Endothelial cell (in vitro differentiated cells): ENCODE results near the gene ZDHHC11. TPM values are rescaled to one million over a fixed set of nuclear protein-coding genes. Genes with fewer than 3 reads are reported as not detected.

Experiments used
- DNase-seq: peaks from one replicate; pipeline ENCODE4 v3.0.0; 2021; ENCODE audit warnings: low spot score
- H3K27ac Mint-ChIP-seq: one replicate; pipeline ENCODE4 v1.8.0; 2021; ENCODE audit warnings: mixed read lengths, inconsistent platforms; ENCODE audit not compliant: unreplicated experiment
- H3K27me3 Mint-ChIP-seq: one replicate; pipeline ENCODE4 v1.8.0; 2021; ENCODE audit warnings: mild to moderate bottlenecking, moderate library complexity, mixed read lengths, inconsistent platforms; ENCODE audit not compliant: unreplicated experiment
- H3K36me3 Mint-ChIP-seq: one replicate; pipeline ENCODE4 v1.8.0; 2021; ENCODE audit warnings: mild to moderate bottlenecking, low read depth, mixed read lengths, inconsistent platforms; ENCODE audit not compliant: unreplicated experiment
- H3K4me1 Mint-ChIP-seq: one replicate; pipeline ENCODE4 v1.8.0; 2021; ENCODE audit warnings: mild to moderate bottlenecking, mixed read lengths, inconsistent platforms; ENCODE audit not compliant: unreplicated experiment
- H3K4me3 Mint-ChIP-seq: one replicate; pipeline ENCODE4 v1.8.0; 2021; ENCODE audit warnings: mild to moderate bottlenecking, mixed read lengths, inconsistent platforms; ENCODE audit not compliant: unreplicated experiment
- H3K9me3 Mint-ChIP-seq: one replicate; pipeline ENCODE4 v1.8.0; 2021; ENCODE audit warnings: mixed read lengths, inconsistent platforms; ENCODE audit not compliant: unreplicated experiment
- CTCF ChIP-seq: fragments of 200-600 bp; sonication (generic); IDR thresholded peaks from one replicate; pipeline ENCODE4 v1.5.0; 2021; ENCODE audit warnings: antibody characterized with exemption; ENCODE audit not compliant: unreplicated experiment
- total RNA-seq: library from RNA; stranded (reverse); fragmentation: NEBNext Ultra II Directional; extraction: Animal tissue kit (Norgen Biotek cat#: 25700); gene quantifications from one replicate; pipeline ENCODE4 v1.2.1, GENCODE V29; 2021; ENCODE audit not compliant: unreplicated experiment

ZDHHC11 gene
- total RNA-seq, 1 donor from 2014 or later: 14.3 TPM

DNA sequence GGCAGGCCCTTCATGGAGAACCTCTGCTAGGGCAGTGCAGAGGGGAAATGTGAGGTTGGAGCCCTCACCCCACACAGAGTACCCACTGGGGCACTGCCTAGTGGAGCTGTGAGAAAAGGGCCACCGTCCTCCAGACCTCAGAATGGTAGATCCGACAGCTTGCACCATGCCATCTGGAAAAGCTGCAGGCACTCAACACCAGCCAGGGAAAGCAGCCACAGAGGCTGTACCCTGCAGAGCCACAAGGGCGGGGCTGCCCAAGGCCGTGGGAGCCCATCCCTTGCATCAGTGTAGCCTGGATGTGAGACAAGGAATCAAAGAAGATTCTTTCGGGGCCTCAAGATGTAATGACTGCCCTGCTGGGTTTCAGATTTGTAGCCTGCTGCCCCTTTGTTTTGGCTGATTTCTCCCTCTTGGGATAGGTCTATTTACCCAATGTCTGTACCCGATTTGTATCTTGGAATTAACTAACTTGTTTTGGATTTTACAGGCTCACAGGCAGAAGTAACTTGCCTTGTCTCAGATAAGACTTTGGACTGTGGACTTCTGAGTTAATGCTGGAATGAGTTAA, 16.6 kb upstream of the ZDHHC11 start:
- Mint-ChIP-seq H3K9me3 (no peaks in the 10 kb centered on the region), H3K4me1 (no peaks in the 10 kb centered on the region), H3K4me3 (no peak overlapping the region), H3K27ac (no peak overlapping the region), H3K27me3 (peaks cover 5% of the 10 kb centered on the region), H3K36me3 (peaks cover 50% of the 10 kb centered on the region)
- DNase-seq: no peak
- no peak for TF ChIP-seq CTCF

- Mint-ChIP-seq H3K4me3 (no peak overlapping the region), H3K9me3 (no peaks in the 10 kb centered on the region), H3K4me1 (no peaks in the 10 kb centered on the region), H3K27me3 (peaks cover 5% of the 10 kb centered on the region), H3K27ac (no peak overlapping the region), H3K36me3 (peaks cover 42% of the 10 kb centered on the region)
- DNase-seq: no peak
- TF ChIP-seq CTCF: no peak
Observed at GRCh38 chr5:865771-866170, 15.0 kb upstream of the ZDHHC11 start.

DNA sequence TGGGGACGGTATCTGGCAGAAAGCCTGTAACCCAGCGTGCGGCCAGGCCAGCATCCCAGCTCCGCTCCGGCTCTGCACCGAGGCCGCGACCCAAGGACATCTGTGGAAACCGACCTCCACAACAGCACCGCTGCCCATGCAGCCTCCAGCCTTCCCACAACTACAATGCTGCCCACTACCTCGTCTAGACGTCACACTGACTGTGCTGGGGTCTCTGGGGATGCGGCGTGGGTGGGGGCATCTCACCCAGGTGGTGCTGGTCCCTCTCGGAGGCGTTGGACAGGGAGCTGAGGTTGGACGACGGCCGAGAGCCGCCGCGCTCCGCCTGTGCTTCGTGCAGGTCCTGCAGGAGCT, 14.4 kb upstream of the ZDHHC11 start:
- no peak overlapping the region for H3K27ac Mint-ChIP-seq
- TF ChIP-seq CTCF: no peak
- H3K4me3 Mint-ChIP-seq: no peak overlapping the region
- H3K27me3 Mint-ChIP-seq: peaks cover 10% of the 10 kb centered on the region
- H3K36me3 Mint-ChIP-seq: peaks cover 36% of the 10 kb centered on the region
- no peaks in the 10 kb centered on the region for H3K4me1 Mint-ChIP-seq
- DNase-seq: no peak
- H3K9me3 Mint-ChIP-seq: no peaks in the 10 kb centered on the region

DNA sequence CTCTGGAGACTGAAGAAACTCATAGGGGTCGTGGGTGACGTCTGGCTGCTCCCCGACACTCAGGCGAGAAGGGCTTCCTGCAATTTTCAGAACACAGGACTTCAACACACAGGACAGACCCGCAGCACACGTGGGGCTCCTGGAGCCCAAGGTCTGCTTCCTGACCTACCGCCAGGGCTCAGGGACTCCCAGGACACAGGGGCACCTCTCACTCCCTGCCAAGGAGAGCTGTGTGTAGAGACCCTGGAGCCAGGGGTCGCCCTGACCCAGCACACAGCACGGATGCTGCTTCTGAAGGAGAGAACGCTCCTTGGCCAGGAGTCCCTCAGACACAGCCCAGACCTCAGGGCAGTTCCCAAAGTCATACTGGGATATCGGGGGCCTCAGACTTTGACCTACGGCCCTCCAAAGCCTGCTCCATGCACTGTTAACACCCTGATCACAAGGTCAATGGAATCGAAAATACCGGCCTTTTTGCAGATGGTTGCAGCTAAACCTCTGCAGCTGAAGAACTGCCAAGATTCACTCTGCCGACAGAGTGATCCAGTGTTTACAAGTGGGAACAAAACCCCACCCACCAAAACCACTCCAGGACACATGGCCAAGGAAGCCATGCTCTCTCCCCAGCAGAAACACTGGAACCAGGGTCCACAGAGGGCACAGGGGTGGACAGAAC, 13.8 kb upstream of the ZDHHC11 start:
- Mint-ChIP-seq H3K27me3 (peaks cover 10% of the 10 kb centered on the region), H3K9me3 (no peaks in the 10 kb centered on the region), H3K4me1 (no peaks in the 10 kb centered on the region), H3K36me3 (peaks cover 33% of the 10 kb centered on the region), H3K4me3 (no peak overlapping the region), H3K27ac (peak overlapping the region; percentile 24)
- no peak for DNase-seq
- TF ChIP-seq CTCF: no peak

- no peak for DNase-seq
- Mint-ChIP-seq H3K36me3 (peaks cover 31% of the 10 kb centered on the region), H3K27me3 (peaks cover 18% of the 10 kb centered on the region), H3K27ac (no peak overlapping the region), H3K4me1 (no peaks in the 10 kb centered on the region), H3K9me3 (no peaks in the 10 kb centered on the region), H3K4me3 (no peak overlapping the region)
- TF ChIP-seq CTCF: no peak
Observed at GRCh38 chr5:863244-863805, 12.5 kb upstream of the ZDHHC11 start.
